SU-DHL-6 (cell line): ENCODE data around the gene MATN1.

Source experiments
- H2AFZ ChIP-seq: fragments of 200-600 bp; sonication (generic); 2 replicates; pipeline ENCODE4 v1.6.1; 2014; ENCODE audit warnings: low read depth, mild to moderate bottlenecking, moderate library complexity, mixed read lengths, antibody characterized with exemption, low read length; ENCODE audit not compliant: severe bottlenecking
- H3F3A ChIP-seq: fragments of 200-600 bp; shearing (Covaris generic); 2 replicates; pipeline ENCODE4 v1.6.0; 2016; ENCODE audit warnings: antibody characterized with exemption, mild to moderate bottlenecking; ENCODE audit not compliant: insufficient read depth
- H3K27ac ChIP-seq: fragments of 200-600 bp; sonication (generic); 2 replicates; pipeline ENCODE4 v1.5.1; 2016; ENCODE audit warnings: low read depth, mild to moderate bottlenecking, low read length, moderate library complexity, mixed read lengths
- H3K27me3 ChIP-seq: fragments of 200-600 bp; sonication (generic), shearing (Covaris generic); 2 replicates; pipeline ENCODE4 v1.6.0; 2014; ENCODE audit warnings: mild to moderate bottlenecking, low read length
- H3K36me3 ChIP-seq: fragments of 200-600 bp; sonication (generic); 2 replicates; pipeline ENCODE4 v1.6.1; 2014; ENCODE audit warnings: mild to moderate bottlenecking, low read length, mixed read lengths
- H3K4me2 ChIP-seq: fragments of 300-600, 200-600 bp; shearing (Covaris generic), sonication (generic); 2 replicates; pipeline ENCODE4 v1.6.0; 2014; ENCODE audit warnings: low read length, low read depth, mild to moderate bottlenecking; ENCODE audit not compliant: poor library complexity, severe bottlenecking
- H3K4me3 ChIP-seq: fragments of 200-600 bp; sonication (generic); 2 replicates; pipeline ENCODE4 v1.5.1; 2014; ENCODE audit warnings: antibody characterized with exemption, low read length, mild to moderate bottlenecking, mixed read lengths; ENCODE audit not compliant: insufficient read depth, poor library complexity, severe bottlenecking
- H3K79me2 ChIP-seq: fragments of 200-600 bp; sonication (generic); 2 replicates; pipeline ENCODE4 v1.6.1; 2014; ENCODE audit warnings: mild to moderate bottlenecking, low read length, moderate library complexity; ENCODE audit not compliant: insufficient read depth
- H3K9ac ChIP-seq: fragments of 200-600 bp; sonication (generic); 2 replicates; pipeline ENCODE4 v1.7.0; 2014; ENCODE audit warnings: mild to moderate bottlenecking, low read length
- H3K9me2 ChIP-seq: fragments of 200-600 bp; sonication (generic); replicated peaks from 2 replicates; pipeline ENCODE4 v1.6.1; 2014; ENCODE audit warnings: low read length; ENCODE audit not compliant: insufficient read depth
- H3K9me3 ChIP-seq: fragments of 200-600 bp; sonication (generic); 2 replicates; pipeline ENCODE4 v1.6.1; 2014; ENCODE audit warnings: low read length, mixed read lengths; ENCODE audit not compliant: insufficient read depth
- H4K20me1 ChIP-seq: fragments of 200-600 bp; sonication (generic); 2 replicates; pipeline ENCODE4 v1.6.1; 2014; ENCODE audit warnings: low read depth, mild to moderate bottlenecking, antibody characterized with exemption, low read length, moderate library complexity, mixed read lengths
- EZH2phosphoT487 ChIP-seq: fragments of 200-600 bp; sonication (generic), shearing (Covaris generic); conservative IDR thresholded peaks from 2 replicates; pipeline ENCODE4 v1.6.1; 2018; ENCODE audit warnings: mild to moderate bottlenecking, antibody characterized with exemption, low read length, moderate library complexity, mixed read lengths
- TF ChIP-seq, protein P1 (sequence below): fragments of 200-600 bp; sonication (generic); IDR thresholded peaks from one replicate; pipeline ENCODE4 v1.5.1; 2017; ENCODE audit warnings: antibody characterized with exemption, mild to moderate bottlenecking, low read length, moderate library complexity; ENCODE audit not compliant: insufficient read depth, poor library complexity, severe bottlenecking

The MATN1 gene

DNA sequence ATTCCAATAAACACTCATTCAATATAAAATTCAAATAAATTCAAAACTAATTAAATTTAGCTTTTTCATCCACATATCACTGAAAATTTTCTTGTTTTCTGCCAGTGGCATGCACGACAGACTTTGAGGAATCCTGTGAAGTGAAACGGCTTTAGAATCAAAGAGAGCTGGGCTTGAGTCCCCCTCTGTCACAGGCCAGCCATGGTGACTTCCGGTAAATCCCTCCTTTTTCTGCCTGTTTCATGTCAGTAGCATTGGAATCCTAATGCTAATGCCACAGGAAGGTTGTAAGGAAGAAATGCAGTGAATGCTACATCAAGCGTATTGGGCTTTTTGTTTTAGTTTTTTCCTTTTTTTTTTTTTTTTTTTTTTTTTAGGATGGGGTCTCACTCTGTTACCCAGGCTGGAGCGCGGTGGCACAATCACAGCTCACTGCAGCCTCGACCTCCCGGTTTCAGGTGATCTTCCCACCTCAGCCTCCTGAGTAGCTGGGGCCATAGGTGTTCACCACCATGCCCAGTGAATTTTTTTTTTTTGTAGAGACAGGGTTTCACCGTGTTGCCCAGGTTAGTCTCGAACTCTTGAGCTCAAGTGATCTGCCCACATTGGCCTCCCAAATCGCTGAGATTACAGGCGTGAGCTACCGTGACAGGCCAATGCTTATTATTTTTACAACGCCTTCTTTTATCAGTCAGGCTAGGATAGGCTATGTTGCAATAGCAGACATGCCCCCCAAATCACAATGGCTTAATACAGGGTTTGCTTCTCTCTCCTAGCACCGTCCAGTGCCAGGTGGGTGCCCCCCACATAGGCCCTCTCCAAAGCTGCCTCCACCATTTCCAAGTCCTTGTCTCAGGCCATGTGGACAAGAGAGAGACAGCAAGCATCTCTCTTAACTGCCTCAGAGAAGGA is 3.6 kb upstream of the MATN1 start:
- no peak overlapping the region for H3K27ac ChIP-seq
- no peaks in the 10 kb centered on the region for H3K79me2 ChIP-seq
- H3F3A ChIP-seq, result no peaks in the 10 kb centered on the region
- H3K9ac ChIP-seq, result no peak overlapping the region
- no peaks in the 10 kb centered on the region for H3K9me2 ChIP-seq
- H3K36me3 ChIP-seq, result no peaks in the 10 kb centered on the region
- no peaks in the 10 kb centered on the region for H4K20me1 ChIP-seq
- H3K4me3 ChIP-seq, result no peak overlapping the region
- no peaks in the 10 kb centered on the region for H3K27me3 ChIP-seq
- no peak overlapping the region for H3K4me2 ChIP-seq
- no peak overlapping the region for H2AFZ ChIP-seq
- TF ChIP-seq, protein P1, sequence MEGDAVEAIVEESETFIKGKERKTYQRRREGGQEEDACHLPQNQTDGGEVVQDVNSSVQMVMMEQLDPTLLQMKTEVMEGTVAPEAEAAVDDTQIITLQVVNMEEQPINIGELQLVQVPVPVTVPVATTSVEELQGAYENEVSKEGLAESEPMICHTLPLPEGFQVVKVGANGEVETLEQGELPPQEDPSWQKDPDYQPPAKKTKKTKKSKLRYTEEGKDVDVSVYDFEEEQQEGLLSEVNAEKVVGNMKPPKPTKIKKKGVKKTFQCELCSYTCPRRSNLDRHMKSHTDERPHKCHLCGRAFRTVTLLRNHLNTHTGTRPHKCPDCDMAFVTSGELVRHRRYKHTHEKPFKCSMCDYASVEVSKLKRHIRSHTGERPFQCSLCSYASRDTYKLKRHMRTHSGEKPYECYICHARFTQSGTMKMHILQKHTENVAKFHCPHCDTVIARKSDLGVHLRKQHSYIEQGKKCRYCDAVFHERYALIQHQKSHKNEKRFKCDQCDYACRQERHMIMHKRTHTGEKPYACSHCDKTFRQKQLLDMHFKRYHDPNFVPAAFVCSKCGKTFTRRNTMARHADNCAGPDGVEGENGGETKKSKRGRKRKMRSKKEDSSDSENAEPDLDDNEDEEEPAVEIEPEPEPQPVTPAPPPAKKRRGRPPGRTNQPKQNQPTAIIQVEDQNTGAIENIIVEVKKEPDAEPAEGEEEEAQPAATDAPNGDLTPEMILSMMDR, result no peak
- no peak for TF ChIP-seq EZH2phosphoT487
- H3K9me3 ChIP-seq, result no peaks in the 10 kb centered on the region

DNA sequence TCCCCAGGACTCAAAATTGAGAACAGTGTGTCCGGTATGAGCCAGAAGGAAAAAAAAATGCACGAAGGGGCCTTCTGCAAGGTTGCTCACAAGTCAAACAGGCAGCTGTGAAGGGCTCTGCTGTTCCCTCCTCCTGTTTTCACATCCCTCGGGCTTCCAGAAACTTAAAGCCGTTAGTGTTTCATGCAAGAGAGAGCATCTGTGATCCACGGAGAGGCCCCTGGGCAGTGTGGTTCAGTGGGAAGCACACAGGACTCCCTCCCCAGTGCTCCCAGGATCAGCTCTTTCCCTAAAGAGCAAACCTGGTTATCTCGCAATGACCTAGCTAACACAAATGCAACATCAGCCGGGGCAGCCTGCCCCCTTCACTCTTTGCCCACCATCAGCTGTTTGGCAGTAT is 2.9 kb upstream of the MATN1 start:
- Histone ChIP-seq H4K20me1 (no peaks in the 10 kb centered on the region), H2AFZ (no peak overlapping the region), H3F3A (no peaks in the 10 kb centered on the region), H3K27me3 (no peaks in the 10 kb centered on the region), H3K9me3 (no peaks in the 10 kb centered on the region), H3K27ac (no peak overlapping the region), H3K9ac (no peak overlapping the region), H3K4me3 (no peak overlapping the region), H3K9me2 (no peaks in the 10 kb centered on the region), H3K79me2 (no peaks in the 10 kb centered on the region), H3K36me3 (no peaks in the 10 kb centered on the region), H3K4me2 (no peak overlapping the region)
- no peak for TF ChIP-seq EZH2phosphoT487
- TF ChIP-seq, protein P1, result no peak

DNA sequence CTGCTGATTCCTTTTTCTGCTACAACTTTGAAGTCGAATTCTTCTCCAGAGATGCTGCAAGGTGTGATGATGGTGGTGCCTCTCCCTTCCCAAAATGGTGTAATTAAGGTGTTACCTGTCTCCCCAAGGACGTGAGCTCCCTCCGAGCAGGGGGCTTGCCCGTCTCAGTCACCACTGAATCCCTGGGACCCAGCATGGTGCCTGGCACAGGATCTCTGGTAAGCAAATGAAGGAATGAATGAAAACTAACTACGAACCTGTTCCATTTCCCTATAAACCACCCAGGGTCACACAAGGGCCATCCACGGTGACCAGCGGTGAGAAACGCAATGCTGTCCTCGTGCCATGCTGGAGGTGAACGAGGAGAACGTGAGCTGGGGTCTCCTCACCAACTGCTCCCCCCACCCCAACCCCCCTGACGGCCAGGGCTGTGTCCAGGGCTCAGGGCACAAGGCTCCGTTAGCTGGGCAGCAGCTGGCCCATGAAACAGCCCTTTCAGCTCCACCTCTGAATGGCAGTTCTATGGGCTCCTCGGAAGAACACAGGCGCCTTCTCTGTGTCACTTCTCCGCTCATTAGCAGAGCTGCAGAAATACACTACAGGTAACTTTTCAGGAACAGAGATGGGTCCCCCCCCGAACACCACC is 2.2 kb upstream of the MATN1 start:
- no peaks in the 10 kb centered on the region for H3K27me3 ChIP-seq
- no peaks in the 10 kb centered on the region for H3K36me3 ChIP-seq
- H3K9me3 ChIP-seq, result no peaks in the 10 kb centered on the region
- no peak overlapping the region for H3K9ac ChIP-seq
- H4K20me1 ChIP-seq, result no peaks in the 10 kb centered on the region
- no peak overlapping the region for H3K27ac ChIP-seq
- no peak overlapping the region for H3K4me2 ChIP-seq
- no peak overlapping the region for H3K4me3 ChIP-seq
- no peaks in the 10 kb centered on the region for H3K9me2 ChIP-seq
- TF ChIP-seq, protein P1, result no peak
- no peak for TF ChIP-seq EZH2phosphoT487
- H3F3A ChIP-seq, result no peaks in the 10 kb centered on the region
- H3K79me2 ChIP-seq, result no peaks in the 10 kb centered on the region
- no peak overlapping the region for H2AFZ ChIP-seq
